K562 (cell line): ENCODE measurements around the gene EIF5B.

ENCODE experiments used
- BHLHE40 ChIP-seq: IDR thresholded peaks from 2 replicates; pipeline ENCODE4 v1.6.1; 2011; ENCODE audit warnings: low read length, improper control_type of control experiment
- CTCF ChIP-seq, 3 experiments: IDR thresholded peaks in 2 of 3; conservative IDR thresholded peaks in 1 of 3; 2 replicates each; pipeline ENCODE4 v1.5.1; 2011 to 2012; ENCODE audit warnings: low read length in 3 of 3, mild to moderate bottlenecking in 3 of 3, control low read depth in 2 of 3, improper control_type of control experiment in 1 of 3, inconsistent platforms in 1 of 3, low read depth in 1 of 3, mixed read lengths in 1 of 3, moderate library complexity in 1 of 3; ENCODE audit not compliant: insufficient read depth in 2 of 3
- HIVEP1 ChIP-seq: fragments of 250-450 bp; sonication (Bioruptor Pico); IDR thresholded peaks from 2 replicates; pipeline ENCODE4 v1.4.0; 2020; ENCODE audit warnings: mild to moderate bottlenecking
- IRF2 ChIP-seq: sonication (generic); formaldehyde crosslinking; IDR thresholded peaks from 2 replicates; pipeline ENCODE4 v1.8.1; 2022; ENCODE audit warnings: mild to moderate bottlenecking, missing genetic modification reagents
- MAFK ChIP-seq: IDR thresholded peaks from 2 replicates; pipeline ENCODE4 v1.6.1; 2011; ENCODE audit warnings: low read length, improper control_type of control experiment
- MXI1 ChIP-seq: IDR thresholded peaks from 2 replicates; pipeline ENCODE4 v1.6.1; 2011; ENCODE audit warnings: low read depth, mild to moderate bottlenecking, improper control_type of control experiment, low read length
- NR2C1 ChIP-seq, 2 experiments: fragments of 450-650 bp; IDR thresholded peaks; 2 replicates each; pipeline ENCODE4 v1.6.1; 2017; ENCODE audit warnings: mild to moderate bottlenecking in 2 of 2, antibody characterized with exemption in 1 of 2, inconsistent platforms in 1 of 2, missing compliant biosample characterization in 1 of 2, missing genetic modification characterization in 1 of 2
- POLR2AphosphoS5 ChIP-seq: IDR thresholded peaks from 2 replicates; pipeline ENCODE4 v1.6.1; 2011; ENCODE audit warnings: mild to moderate bottlenecking, low read depth, low read length, moderate library complexity; ENCODE audit not compliant: control insufficient read depth, insufficient read depth
- RFX5 ChIP-seq: IDR thresholded peaks from 2 replicates; pipeline ENCODE4 v1.6.1; 2011; ENCODE audit warnings: low read depth, mild to moderate bottlenecking, improper control_type of control experiment, low read length
- ZBTB49 ChIP-seq: sonication (generic); formaldehyde crosslinking; IDR thresholded peaks from 2 replicates; pipeline ENCODE4 v1.8.0; 2022; ENCODE audit warnings: missing genetic modification reagents, mild to moderate bottlenecking, borderline replicate concordance
- ZNF583 ChIP-seq: fragments of 250-450 bp; sonication (Bioruptor Pico); IDR thresholded peaks from 2 replicates; pipeline ENCODE4 v1.4.0; 2020
- ZNF639 ChIP-seq, 2 experiments: fragments of 200-800 bp in 1 of 2; sonication (Bioruptor generic) in 1 of 2; sonication (generic) in 1 of 2; formaldehyde crosslinking in 1 of 2; IDR thresholded peaks in 1 of 2; conservative IDR thresholded peaks in 1 of 2; 2 replicates each; pipeline versions ENCODE4 v1.5.0 to v1.6.1; 2016 to 2020; ENCODE audit warnings: missing compliant biosample characterization in 1 of 2, missing genetic modification characterization in 1 of 2, missing genetic modification reagents in 1 of 2
- ZNF785 ChIP-seq: fragments of 250-450 bp; sonication (Bioruptor Pico); IDR thresholded peaks from 2 replicates; pipeline ENCODE4 v1.4.0; 2020; ENCODE audit warnings: mild to moderate bottlenecking

GRCh38 chr2:99422599-99422998, 85.4 kb downstream of the EIF5B start:
- TF ChIP-seq POLR2AphosphoS5: no peak
- TF ChIP-seq NR2C1 (IDR thresholded peaks at IDR 0.05): no peak
- TF ChIP-seq NR2C1 (tag; IDR thresholded peaks at IDR 0.05): no peak
- no peak for TF ChIP-seq CTCF (IDR thresholded peaks at IDR 0.05 in 2 of 3, conservative IDR thresholded peaks at IDR 0.05 in 1 of 3; ENCODE audit: insufficient read depth in 2 of 3, low read depth in 1 of 3, low read length in 3 of 3)
- no peak for TF ChIP-seq MAFK
- no peak for TF ChIP-seq ZNF785
- TF ChIP-seq ZNF639 (CRISPR knock-in tag; conservative IDR thresholded peaks at IDR 0.05 in 1 of 2, IDR thresholded peaks at IDR 0.05 in 1 of 2): no peak
- TF ChIP-seq RFX5: no peak
- TF ChIP-seq HIVEP1 (CRISPR knock-in tag): no peak
- TF ChIP-seq IRF2 (CRISPR knock-in tag): no peak
- no peak for TF ChIP-seq ZBTB49 (CRISPR knock-in tag)
- TF ChIP-seq ZNF583: no peak
- no peak for TF ChIP-seq MXI1
- TF ChIP-seq BHLHE40: no peak
